Measurements from ENCODE around the gene MYLK. TPM values are rescaled to one million over a fixed set of nuclear protein-coding genes. Genes with fewer than 3 reads are reported as not detected.

The MYLK gene
- total RNA-seq, 1 donor from 2014 or later: 0.16 TPM

GRCh38 chr3:123783050-123783689, 101.0 kb downstream of the MYLK start:
- no peak for DNase-seq (ENCODE audit: low spot score)
- H3K27me3 Mint-ChIP-seq (ENCODE audit: low read depth): peaks cover 12% of the 10 kb centered on the region
- intact Hi-C loops (cut with micrococcal nuclease): no loop called here
- no peak overlapping the region for H3K4me3 Mint-ChIP-seq (ENCODE audit: low read depth)
- H3K4me1 Mint-ChIP-seq (ENCODE audit: low read depth): no peaks in the 10 kb centered on the region
- H3K36me3 Mint-ChIP-seq (ENCODE audit: low read depth): no peaks in the 10 kb centered on the region
- no peak overlapping the region for H3K27ac Mint-ChIP-seq
- no peaks in the 10 kb centered on the region for H3K9me3 Mint-ChIP-seq

DNA sequence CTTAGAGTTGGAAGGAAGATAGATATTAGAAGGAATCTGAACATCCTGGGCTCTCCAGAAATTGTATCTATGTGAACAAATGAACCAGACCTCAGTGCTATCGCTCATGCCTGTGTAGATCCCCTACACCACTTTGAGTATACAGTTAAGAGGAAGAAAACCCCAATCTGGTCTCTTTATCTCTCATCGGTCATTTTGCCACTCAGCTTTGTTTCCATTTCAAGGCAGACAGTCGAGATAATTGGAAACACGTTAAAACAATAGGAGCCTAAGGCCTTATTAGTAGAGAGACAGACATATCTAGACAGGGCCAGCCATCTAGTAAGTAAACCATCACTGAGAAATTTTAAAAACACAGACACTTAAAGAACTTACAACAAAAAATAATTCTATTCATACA, 101.6 kb downstream of the MYLK start:
- DNase-seq (ENCODE audit: low spot score): no peak
- H3K9me3 Mint-ChIP-seq: no peaks in the 10 kb centered on the region
- no peaks in the 10 kb centered on the region for H3K36me3 Mint-ChIP-seq (ENCODE audit: low read depth)
- no peak overlapping the region for H3K4me3 Mint-ChIP-seq (ENCODE audit: low read depth)
- peaks cover 12% of the 10 kb centered on the region for H3K27me3 Mint-ChIP-seq (ENCODE audit: low read depth)
- H3K27ac Mint-ChIP-seq: no peak overlapping the region
- intact Hi-C loops (cut with micrococcal nuclease): no loop called here
- H3K4me1 Mint-ChIP-seq (ENCODE audit: low read depth): no peaks in the 10 kb centered on the region

- Mint-ChIP-seq H3K27ac (no peak overlapping the region), H3K4me3 (ENCODE audit: low read depth) (no peak overlapping the region), H3K4me1 (ENCODE audit: low read depth) (no peaks in the 10 kb centered on the region), H3K27me3 (ENCODE audit: low read depth) (peaks cover 11% of the 10 kb centered on the region), H3K9me3 (no peaks in the 10 kb centered on the region), H3K36me3 (ENCODE audit: low read depth) (no peaks in the 10 kb centered on the region)
- intact Hi-C loops (cut with micrococcal nuclease): no loop called here
- DNase-seq (ENCODE audit: low spot score): no peak
Observed at GRCh38 chr3:123781571-123782275, 102.4 kb downstream of the MYLK start.

DNA sequence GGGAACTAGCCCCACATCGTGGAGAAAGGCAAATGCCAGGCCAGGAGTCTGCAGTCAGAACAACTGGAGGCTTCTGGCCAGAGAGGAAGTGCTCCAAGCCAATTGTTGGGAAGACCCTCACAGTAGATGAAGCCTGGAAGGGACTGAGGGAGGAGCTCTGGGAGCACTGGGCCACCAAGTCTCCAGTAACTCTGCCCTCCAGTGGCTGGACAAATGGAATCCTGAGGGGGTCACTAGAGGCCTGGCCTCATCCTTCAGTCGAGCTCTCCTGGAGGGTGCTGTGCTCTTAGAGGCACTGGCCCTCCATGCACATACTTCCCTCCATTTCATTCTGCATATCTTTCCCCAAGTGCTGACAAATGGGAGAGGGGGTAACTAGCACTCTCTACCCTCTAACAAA, 103.0 kb downstream of the MYLK start:
- Mint-ChIP-seq H3K27ac (no peak overlapping the region), H3K4me3 (ENCODE audit: low read depth) (no peak overlapping the region), H3K27me3 (ENCODE audit: low read depth) (peaks cover 11% of the 10 kb centered on the region), H3K36me3 (ENCODE audit: low read depth) (no peaks in the 10 kb centered on the region), H3K4me1 (ENCODE audit: low read depth) (no peaks in the 10 kb centered on the region), H3K9me3 (no peaks in the 10 kb centered on the region)
- DNase-seq (ENCODE audit: low spot score): no peak
- intact Hi-C loops (cut with micrococcal nuclease): no loop called here

GRCh38 chr3:123780656-123781055, 103.5 kb downstream of the MYLK start:
- H3K27me3 Mint-ChIP-seq (ENCODE audit: low read depth): peaks cover 11% of the 10 kb centered on the region
- DNase-seq (ENCODE audit: low spot score): no peak
- H3K27ac Mint-ChIP-seq: no peak overlapping the region
- no peak overlapping the region for H3K4me3 Mint-ChIP-seq (ENCODE audit: low read depth)
- intact Hi-C loops (cut with micrococcal nuclease): no loop called here
- H3K9me3 Mint-ChIP-seq: no peaks in the 10 kb centered on the region
- H3K4me1 Mint-ChIP-seq (ENCODE audit: low read depth): no peaks in the 10 kb centered on the region
- H3K36me3 Mint-ChIP-seq (ENCODE audit: low read depth): no peaks in the 10 kb centered on the region

DNA sequence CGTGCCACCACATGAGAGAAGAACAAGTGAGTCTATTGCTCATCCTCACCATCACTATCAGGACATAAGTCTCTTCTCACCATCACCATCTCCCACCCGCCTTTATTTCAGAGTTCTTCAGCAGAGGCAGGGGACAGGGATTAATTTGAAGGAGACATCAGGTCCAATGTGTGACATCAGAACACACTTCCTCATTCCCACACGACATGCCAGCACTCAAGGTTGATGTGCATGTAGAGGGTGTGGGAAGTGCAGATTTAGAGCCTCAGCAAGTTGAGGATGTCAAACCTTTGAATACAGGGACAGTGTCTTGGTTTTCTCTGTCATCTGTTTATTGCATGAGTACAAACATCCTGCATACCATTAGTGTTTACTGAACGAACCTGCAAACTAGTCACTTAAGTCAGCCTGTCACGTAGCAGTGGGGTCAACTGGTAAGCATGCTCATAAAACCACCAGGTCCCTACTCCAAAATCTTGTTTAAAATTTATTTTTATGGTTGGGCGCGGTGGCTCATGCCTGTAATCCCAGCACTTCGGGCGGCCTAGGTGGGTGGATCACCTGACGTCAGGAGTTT, 104.4 kb downstream of the MYLK start:
- no peak overlapping the region for H3K27ac Mint-ChIP-seq
- no peaks in the 10 kb centered on the region for H3K4me1 Mint-ChIP-seq (ENCODE audit: low read depth)
- H3K4me3 Mint-ChIP-seq (ENCODE audit: low read depth): no peak overlapping the region
- no peaks in the 10 kb centered on the region for H3K36me3 Mint-ChIP-seq (ENCODE audit: low read depth)
- no peaks in the 10 kb centered on the region for H3K9me3 Mint-ChIP-seq
- intact Hi-C loops (cut with micrococcal nuclease): no loop called here
- DNase-seq (ENCODE audit: low spot score): no peak
- peaks cover 11% of the 10 kb centered on the region for H3K27me3 Mint-ChIP-seq (ENCODE audit: low read depth)

GRCh38 chr3:123778991-123779622, 105.0 kb downstream of the MYLK start:
- Mint-ChIP-seq H3K9me3 (no peaks in the 10 kb centered on the region), H3K4me3 (ENCODE audit: low read depth) (no peak overlapping the region), H3K36me3 (ENCODE audit: low read depth) (no peaks in the 10 kb centered on the region), H3K27me3 (ENCODE audit: low read depth) (peaks cover 14% of the 10 kb centered on the region), H3K4me1 (ENCODE audit: low read depth) (no peaks in the 10 kb centered on the region), H3K27ac (no peak overlapping the region)
- DNase-seq (ENCODE audit: low spot score): no peak
- intact Hi-C loops (cut with micrococcal nuclease): no loop called here

- DNase-seq (ENCODE audit: low spot score): no peak
- no peaks in the 10 kb centered on the region for H3K4me1 Mint-ChIP-seq (ENCODE audit: low read depth)
- peaks cover 14% of the 10 kb centered on the region for H3K27me3 Mint-ChIP-seq (ENCODE audit: low read depth)
- H3K27ac Mint-ChIP-seq: no peak overlapping the region
- H3K4me3 Mint-ChIP-seq (ENCODE audit: low read depth): no peak overlapping the region
- no peaks in the 10 kb centered on the region for H3K9me3 Mint-ChIP-seq
- H3K36me3 Mint-ChIP-seq (ENCODE audit: low read depth): no peaks in the 10 kb centered on the region
- intact Hi-C loops (cut with micrococcal nuclease): no loop called here
Observed at GRCh38 chr3:123778525-123778924, 105.6 kb downstream of the MYLK start.

DNA sequence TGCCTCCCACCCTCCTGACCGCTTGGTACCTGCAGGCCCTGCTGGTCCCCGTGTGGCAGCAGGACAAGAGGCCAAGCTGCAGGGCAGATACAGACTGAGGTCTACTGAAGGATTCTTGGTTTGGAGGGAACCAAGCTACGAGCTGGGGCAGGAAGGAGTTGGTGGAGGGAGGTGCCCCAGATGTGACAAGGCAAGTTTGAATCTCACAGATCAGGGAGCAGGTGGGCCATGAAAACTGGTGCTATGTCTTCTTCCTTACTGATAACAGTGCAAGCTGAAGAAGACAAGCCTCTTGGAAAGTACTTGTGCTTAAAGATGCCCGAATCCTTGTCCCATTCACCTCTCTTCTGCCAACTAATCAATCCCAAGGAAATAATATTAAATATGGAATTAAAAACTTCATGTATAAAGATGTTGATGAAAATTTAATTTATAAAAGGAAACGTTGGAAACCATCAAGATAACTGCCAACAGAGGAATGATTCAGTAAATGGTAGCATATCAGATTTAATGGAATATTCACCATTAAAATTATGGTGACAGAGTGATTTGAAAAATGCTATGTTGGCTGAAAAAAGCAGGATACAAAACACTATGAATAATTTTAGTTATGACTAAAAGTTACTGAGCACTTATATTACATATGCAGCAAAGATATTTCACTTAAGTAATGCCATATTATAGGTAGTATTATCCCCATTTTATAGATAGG, 107.9 kb downstream of the MYLK start:
- intact Hi-C loops (cut with micrococcal nuclease): no loop called here
- H3K27ac Mint-ChIP-seq: no peak overlapping the region
- H3K36me3 Mint-ChIP-seq (ENCODE audit: low read depth): no peaks in the 10 kb centered on the region
- peaks cover 9% of the 10 kb centered on the region for H3K27me3 Mint-ChIP-seq (ENCODE audit: low read depth)
- no peak for DNase-seq (ENCODE audit: low spot score)
- no peaks in the 10 kb centered on the region for H3K4me1 Mint-ChIP-seq (ENCODE audit: low read depth)
- H3K4me3 Mint-ChIP-seq (ENCODE audit: low read depth): no peak overlapping the region
- no peaks in the 10 kb centered on the region for H3K9me3 Mint-ChIP-seq

DNA sequence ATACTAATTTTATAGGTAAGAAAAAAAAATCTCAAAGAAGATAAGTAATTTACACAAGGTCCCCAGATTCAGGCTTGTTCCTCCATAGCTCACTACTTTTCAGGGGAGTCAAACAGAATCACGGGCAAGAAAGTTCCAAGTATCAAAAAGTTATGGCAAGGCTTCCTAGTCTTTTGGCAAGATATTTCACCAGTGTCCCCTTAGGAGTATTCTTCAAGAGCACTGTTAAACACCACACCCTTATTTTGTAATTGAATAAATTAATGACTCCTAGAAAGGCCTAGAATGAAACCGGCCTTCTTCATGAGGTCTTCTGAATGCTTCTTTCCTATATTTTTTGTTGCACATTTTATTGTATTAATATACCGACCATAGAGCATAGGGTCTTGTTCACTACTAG, 109.7 kb downstream of the MYLK start:
- Mint-ChIP-seq H3K4me1 (ENCODE audit: low read depth) (no peaks in the 10 kb centered on the region), H3K27ac (no peak overlapping the region), H3K4me3 (ENCODE audit: low read depth) (no peak overlapping the region), H3K36me3 (ENCODE audit: low read depth) (no peaks in the 10 kb centered on the region), H3K27me3 (ENCODE audit: low read depth) (peaks cover 9% of the 10 kb centered on the region), H3K9me3 (no peaks in the 10 kb centered on the region)
- intact Hi-C loops (cut with micrococcal nuclease): no loop called here
- no peak for DNase-seq (ENCODE audit: low spot score)

DNA sequence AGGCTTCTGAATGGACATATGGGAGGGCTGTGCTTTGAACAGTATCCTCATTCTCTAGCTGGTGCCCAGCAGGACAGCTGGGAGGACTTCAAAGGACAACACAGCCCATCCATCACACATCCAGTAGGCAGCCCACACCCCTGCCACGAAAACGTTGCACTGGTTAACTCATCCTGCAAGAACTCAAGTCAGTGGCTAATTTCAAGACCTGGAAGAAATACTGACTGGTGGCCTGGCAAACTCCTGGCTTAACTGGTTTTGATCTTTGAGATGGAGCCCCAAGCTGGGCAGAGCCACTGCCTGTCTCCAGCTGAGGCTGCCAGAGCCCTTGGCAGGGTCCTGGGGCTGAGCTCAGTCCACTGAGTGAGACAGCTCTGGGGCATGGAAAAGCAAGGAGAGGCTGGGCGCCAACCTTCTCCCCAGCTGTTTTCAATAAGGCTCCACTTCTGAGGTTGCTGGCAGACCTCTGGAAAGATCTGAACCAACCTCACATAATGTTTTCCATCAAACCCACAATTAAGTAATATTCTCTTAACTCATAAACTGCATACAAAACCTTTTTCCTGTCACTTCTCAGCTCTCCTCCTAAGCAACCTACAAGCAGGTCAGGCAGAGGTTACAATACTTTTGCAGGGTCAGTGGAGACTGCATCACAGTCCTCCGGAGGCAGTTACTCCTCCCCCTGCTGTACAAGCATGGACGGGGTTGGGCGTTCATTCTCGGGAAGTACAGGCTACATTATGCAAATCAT, 110.3 kb downstream of the MYLK start:
- H3K4me1 Mint-ChIP-seq (ENCODE audit: low read depth): no peaks in the 10 kb centered on the region
- no peak overlapping the region for H3K27ac Mint-ChIP-seq
- H3K4me3 Mint-ChIP-seq (ENCODE audit: low read depth): no peak overlapping the region
- intact Hi-C loops (cut with micrococcal nuclease): no loop called here
- no peaks in the 10 kb centered on the region for H3K36me3 Mint-ChIP-seq (ENCODE audit: low read depth)
- peaks cover 9% of the 10 kb centered on the region for H3K27me3 Mint-ChIP-seq (ENCODE audit: low read depth)
- no peak for DNase-seq (ENCODE audit: low spot score)
- no peaks in the 10 kb centered on the region for H3K9me3 Mint-ChIP-seq

- H3K4me3 Mint-ChIP-seq (ENCODE audit: low read depth): no peak overlapping the region
- no peak for DNase-seq (ENCODE audit: low spot score)
- no peaks in the 10 kb centered on the region for H3K4me1 Mint-ChIP-seq (ENCODE audit: low read depth)
- H3K9me3 Mint-ChIP-seq: no peaks in the 10 kb centered on the region
- no peaks in the 10 kb centered on the region for H3K36me3 Mint-ChIP-seq (ENCODE audit: low read depth)
- peaks cover 5% of the 10 kb centered on the region for H3K27me3 Mint-ChIP-seq (ENCODE audit: low read depth)
- intact Hi-C loops (cut with micrococcal nuclease): no loop called here
- H3K27ac Mint-ChIP-seq: no peak overlapping the region
Observed at GRCh38 chr3:123769356-123769743, 114.8 kb downstream of the MYLK start.
